C4-2B (cell line): Measurements from ENCODE around the gene ARHGEF33.

Experiments
- ZFX ChIP-seq: fragments of 450-650 bp; IDR thresholded peaks from 2 replicates; pipeline ENCODE4 v1.6.1; 2017
- TF ChIP-seq, protein P1 (sequence below): fragments of 450-650 bp; conservative IDR thresholded peaks from 2 replicates; pipeline ENCODE4 v1.5.1; 2017; ENCODE audit warnings: mild to moderate bottlenecking

DNA sequence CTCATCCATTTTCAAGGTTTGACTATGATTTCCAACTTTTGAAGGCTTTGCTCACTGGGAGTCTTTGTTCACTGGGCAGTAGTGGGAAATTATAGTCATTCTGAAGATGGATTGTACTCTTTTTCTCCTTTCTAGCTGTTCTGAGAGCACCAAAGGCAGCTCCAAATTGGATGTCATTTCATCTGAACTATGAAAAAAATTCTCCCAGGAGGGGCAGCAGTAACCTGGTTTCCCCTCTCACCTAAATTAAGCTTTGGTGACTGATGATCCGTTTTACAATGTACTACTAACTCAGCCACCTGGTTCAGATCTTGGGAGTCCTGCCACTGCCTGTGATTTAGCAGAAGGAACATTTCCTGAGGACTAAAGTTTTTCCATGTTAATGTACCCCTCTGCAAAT, 17.6 kb downstream of the ARHGEF33 start:
- TF ChIP-seq, protein P1, sequence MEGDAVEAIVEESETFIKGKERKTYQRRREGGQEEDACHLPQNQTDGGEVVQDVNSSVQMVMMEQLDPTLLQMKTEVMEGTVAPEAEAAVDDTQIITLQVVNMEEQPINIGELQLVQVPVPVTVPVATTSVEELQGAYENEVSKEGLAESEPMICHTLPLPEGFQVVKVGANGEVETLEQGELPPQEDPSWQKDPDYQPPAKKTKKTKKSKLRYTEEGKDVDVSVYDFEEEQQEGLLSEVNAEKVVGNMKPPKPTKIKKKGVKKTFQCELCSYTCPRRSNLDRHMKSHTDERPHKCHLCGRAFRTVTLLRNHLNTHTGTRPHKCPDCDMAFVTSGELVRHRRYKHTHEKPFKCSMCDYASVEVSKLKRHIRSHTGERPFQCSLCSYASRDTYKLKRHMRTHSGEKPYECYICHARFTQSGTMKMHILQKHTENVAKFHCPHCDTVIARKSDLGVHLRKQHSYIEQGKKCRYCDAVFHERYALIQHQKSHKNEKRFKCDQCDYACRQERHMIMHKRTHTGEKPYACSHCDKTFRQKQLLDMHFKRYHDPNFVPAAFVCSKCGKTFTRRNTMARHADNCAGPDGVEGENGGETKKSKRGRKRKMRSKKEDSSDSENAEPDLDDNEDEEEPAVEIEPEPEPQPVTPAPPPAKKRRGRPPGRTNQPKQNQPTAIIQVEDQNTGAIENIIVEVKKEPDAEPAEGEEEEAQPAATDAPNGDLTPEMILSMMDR = no peak
- no peak for TF ChIP-seq ZFX
